ENCODE results near the gene PLXNB3.
A peak's percentile ranks its signal among the peaks of the same experiment; 100 is the strongest.

The PLXNB3 gene

GRCh38 chrX:153791104-153791852, 27.2 kb downstream of the PLXNB3 start:
- no peak for DNase-seq (ENCODE audit: low read depth)
- TF ChIP-seq CTCF (IDR thresholded peaks at IDR 0.05; ENCODE audit: insufficient read depth, low read depth, low read length, missing control alignments) = no peak
- H3K4me3 ChIP-seq (ENCODE audit: low read length) = no peak overlapping the region

- no peak overlapping the region for H3K4me3 ChIP-seq (ENCODE audit: low read length)
- no peak for TF ChIP-seq CTCF (IDR thresholded peaks at IDR 0.05; ENCODE audit: insufficient read depth, low read depth, low read length, missing control alignments)
- no peak for DNase-seq (ENCODE audit: low read depth)
These were observed 28.3 kb downstream of the PLXNB3 start for GRCh38 chrX:153792368-153792767.

- DNase-seq (ENCODE audit: low read depth) = no peak
- TF ChIP-seq CTCF (IDR thresholded peaks at IDR 0.05; ENCODE audit: insufficient read depth, low read depth, low read length, missing control alignments) = no peak
- peak overlapping the region; percentile 75 for H3K4me3 ChIP-seq (ENCODE audit: low read length)
These were observed 29.2 kb downstream of the PLXNB3 start for GRCh38 chrX:153793291-153793690.

GRCh38 chrX:153794018-153794896, 30.2 kb downstream of the PLXNB3 start, which contains the start of the genes IDH3G and SSR4:
Gene IDH3G, minus strand, starts transcription at chrX:153794375. Its CDS starts 49 bp downstream, at chrX:153794326.
Gene SSR4, plus strand, starts transcription at chrX:153794668. Its CDS starts 20 bp downstream, at chrX:153794688.
- peak within 1 kb of the TSS; percentile 75 for H3K4me3 ChIP-seq (ENCODE audit: low read length)
- TF ChIP-seq CTCF (IDR thresholded peaks at IDR 0.05; ENCODE audit: insufficient read depth, low read depth, low read length, missing control alignments) = no peak
- peak; percentile 93 for DNase-seq (ENCODE audit: low read depth)

GRCh38 chrX:153794897-153795816, 31.1 kb downstream of the PLXNB3 start:
- DNase-seq (ENCODE audit: low read depth) = peak; percentile 11
- peak overlapping the region; percentile 70 for H3K4me3 ChIP-seq (ENCODE audit: low read length)
- TF ChIP-seq CTCF (IDR thresholded peaks at IDR 0.05; ENCODE audit: insufficient read depth, low read depth, low read length, missing control alignments) = no peak

- H3K4me3 ChIP-seq (ENCODE audit: low read length) = no peak overlapping the region
- no peak for TF ChIP-seq CTCF (IDR thresholded peaks at IDR 0.05; ENCODE audit: insufficient read depth, low read depth, low read length, missing control alignments)
- DNase-seq (ENCODE audit: low read depth) = no peak
These were observed 33.5 kb downstream of the PLXNB3 start for GRCh38 chrX:153797415-153798015.

Data from epithelial cell of esophagus (primary cell).